ENCODE data around the gene ARHGAP26. TPM values are rescaled to one million over a fixed set of nuclear protein-coding genes. Genes with fewer than 3 reads are reported as not detected.

Gene ARHGAP26
- total and polyA plus RNA-seq, 2 of the 4 experiments (the other 2 are of a cell fraction) = 0.54 to 0.56 TPM

DNA sequence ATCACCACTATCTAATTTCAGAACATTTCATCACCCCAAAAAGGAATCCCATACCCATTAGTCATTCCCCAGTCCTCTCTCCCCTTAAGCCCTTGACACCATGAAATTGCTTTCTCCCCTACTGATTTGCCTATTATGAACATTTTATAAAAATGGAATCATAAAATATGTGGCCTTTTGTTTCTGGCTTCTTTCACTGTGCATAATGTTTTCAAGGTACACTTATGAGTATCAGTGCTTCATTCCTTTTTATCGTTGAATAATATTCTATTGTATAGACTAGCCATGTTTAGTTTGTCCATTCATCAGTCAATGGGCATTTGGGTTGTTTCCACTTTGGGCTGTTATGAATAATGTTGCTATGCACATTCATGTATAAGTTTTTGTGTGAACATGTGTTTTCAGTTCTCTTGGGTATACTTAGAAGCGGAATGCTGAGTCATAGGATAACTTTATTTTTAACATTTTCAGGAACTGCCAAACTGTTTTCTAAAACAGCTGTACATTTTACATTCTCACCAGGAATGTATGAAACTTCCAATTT, 43.9 kb upstream of the ARHGAP26 start:
- Histone ChIP-seq H3K23ac (ENCODE audit: low read depth, low read length) (no peak overlapping the region), H3K4me1 (ENCODE audit: control insufficient read depth, insufficient read depth, low read length) (peaks cover 10% of the 10 kb centered on the region), H3K4me3 (ENCODE audit: insufficient read depth, low read depth, low read length) (no peak overlapping the region), H2AFZ (replicated peaks; ENCODE audit: low read length, poor library complexity) (no peak overlapping the region), H4K8ac (ENCODE audit: low read depth in 2 of 2, low read length in 2 of 2) (no peak overlapping the region; a peak in 1 of 4 replicates), H2AK5ac (ENCODE audit: low read depth, low read length) (no peak overlapping the region), H3K56ac (ENCODE audit: extremely low read depth, insufficient read depth, low read length) (no peak overlapping the region), H3K79me1 (ENCODE audit: low read depth in 1 of 2, low read length in 2 of 2) (0 out of 4 replicates have a peak, but pooled peaks cover 0 to 3% of the 10 kb centered on the region in 2 experiments), H3K4me2 (ENCODE audit: low read depth, low read length) (peak overlapping the region; percentile 46; the same call in 1 of the 2 replicates), H4K91ac (ENCODE audit: insufficient read depth, low read depth, low read length) (no peak overlapping the region), H3K27ac (ENCODE audit: insufficient read depth, low read length) (no peak overlapping the region), H3K14ac (replicated peaks; ENCODE audit: low read depth, low read length) (no peak overlapping the region), H2BK20ac (ENCODE audit: low read depth, low read length) (peak overlapping the region; percentile 24; the same call in 1 of the 2 replicates), H2BK5ac (ENCODE audit: low read depth, low read length, poor library complexity, severe bottlenecking) (peak overlapping the region; percentile 90), H2AK9ac (replicated peaks; ENCODE audit: low read depth, low read length, poor library complexity) (no peak overlapping the region), H3K4ac (ENCODE audit: low read depth, low read length) (peak overlapping the region; percentile 22; the same call in 1 of the 2 replicates), H4K20me1 (ENCODE audit: insufficient read depth, low read length) (no peaks in the 10 kb centered on the region), H3K9ac (ENCODE audit: low read depth, low read length) (no peak overlapping the region), H3K9me1 (ENCODE audit: insufficient read depth, low read length) (peaks cover 9% of the 10 kb centered on the region), H4K5ac (ENCODE audit: low read depth, low read length) (no peak overlapping the region), H2BK120ac (ENCODE audit: low read depth, low read length) (peak overlapping the region; percentile 9), H3K36me3 (ENCODE audit: control insufficient read depth, insufficient read depth, low read length) (no peaks in the 10 kb centered on the region), H3K18ac (ENCODE audit: low read depth, low read length) (no peak overlapping the region), H3K9me3 (ENCODE audit: control insufficient read depth, insufficient read depth, low read length) (no peaks in the 10 kb centered on the region), H3K27me3 (ENCODE audit: control insufficient read depth, insufficient read depth, low read length) (peaks cover 7% of the 10 kb centered on the region; the same call in 1 of the 2 replicates), H2BK15ac (ENCODE audit: low read depth, low read length) (no peak overlapping the region; the same call in 2 of the 3 replicates)
- no CpG with 5 or more reads among the region's 2 CpGs for WGBS, 2 experiments (ENCODE audit: extremely low coverage in 2 of 2, insufficient read length in 1 of 2)
- ChIA-PET POLR2A (ENCODE audit: unreplicated experiment) (no interaction called here), CTCF (interaction anchor here (1.1 kb wide), 1 partner anchor 16 kb away, joined by 5 read pairs; no protein-coding TSS in a partner anchor)
- DNase-seq (peak; percentile 91), ATAC-seq (ENCODE audit: low read depth) (peak; percentile 90)
- dilution Hi-C loops (cut with HindIII; ENCODE audit: low sequenced_read_pairs, unreplicated experiment) = no loop called here
- BruUV-seq (replicated peaks) = no TSS peak
- in situ Hi-C loops (cut with MboI; ENCODE audit: low sequenced_read_pairs) = no loop called here
- intact Hi-C loops (cut with micrococcal nuclease) = loop anchor here (2.0 kb wide), 1 partner anchor 45 kb away; the partner anchor contains the start of gene ARHGAP26
- peak; percentile 96 for TF ChIP-seq NFE2L2 (IDR thresholded peaks at IDR 0.05; ENCODE audit: low read depth, low read length)
- no peak for TF ChIP-seq BHLHE40 (IDR thresholded peaks at IDR 0.05; ENCODE audit: low read depth, low read length)
- TF ChIP-seq, protein P1, sequence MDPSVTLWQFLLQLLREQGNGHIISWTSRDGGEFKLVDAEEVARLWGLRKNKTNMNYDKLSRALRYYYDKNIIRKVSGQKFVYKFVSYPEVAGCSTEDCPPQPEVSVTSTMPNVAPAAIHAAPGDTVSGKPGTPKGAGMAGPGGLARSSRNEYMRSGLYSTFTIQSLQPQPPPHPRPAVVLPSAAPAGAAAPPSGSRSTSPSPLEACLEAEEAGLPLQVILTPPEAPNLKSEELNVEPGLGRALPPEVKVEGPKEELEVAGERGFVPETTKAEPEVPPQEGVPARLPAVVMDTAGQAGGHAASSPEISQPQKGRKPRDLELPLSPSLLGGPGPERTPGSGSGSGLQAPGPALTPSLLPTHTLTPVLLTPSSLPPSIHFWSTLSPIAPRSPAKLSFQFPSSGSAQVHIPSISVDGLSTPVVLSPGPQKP (IDR thresholded peaks at IDR 0.05; ENCODE audit: borderline replicate concordance, low read depth, low read length) = no peak
- TF ChIP-seq, protein P2, sequence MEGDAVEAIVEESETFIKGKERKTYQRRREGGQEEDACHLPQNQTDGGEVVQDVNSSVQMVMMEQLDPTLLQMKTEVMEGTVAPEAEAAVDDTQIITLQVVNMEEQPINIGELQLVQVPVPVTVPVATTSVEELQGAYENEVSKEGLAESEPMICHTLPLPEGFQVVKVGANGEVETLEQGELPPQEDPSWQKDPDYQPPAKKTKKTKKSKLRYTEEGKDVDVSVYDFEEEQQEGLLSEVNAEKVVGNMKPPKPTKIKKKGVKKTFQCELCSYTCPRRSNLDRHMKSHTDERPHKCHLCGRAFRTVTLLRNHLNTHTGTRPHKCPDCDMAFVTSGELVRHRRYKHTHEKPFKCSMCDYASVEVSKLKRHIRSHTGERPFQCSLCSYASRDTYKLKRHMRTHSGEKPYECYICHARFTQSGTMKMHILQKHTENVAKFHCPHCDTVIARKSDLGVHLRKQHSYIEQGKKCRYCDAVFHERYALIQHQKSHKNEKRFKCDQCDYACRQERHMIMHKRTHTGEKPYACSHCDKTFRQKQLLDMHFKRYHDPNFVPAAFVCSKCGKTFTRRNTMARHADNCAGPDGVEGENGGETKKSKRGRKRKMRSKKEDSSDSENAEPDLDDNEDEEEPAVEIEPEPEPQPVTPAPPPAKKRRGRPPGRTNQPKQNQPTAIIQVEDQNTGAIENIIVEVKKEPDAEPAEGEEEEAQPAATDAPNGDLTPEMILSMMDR (conservative IDR thresholded peaks at IDR 0.05; ENCODE audit: low read depth, low read length) = no peak
- no peak for TF ChIP-seq MXI1 (IDR thresholded peaks at IDR 0.05; ENCODE audit: borderline replicate concordance, low read depth, low read length)
- no peak for TF ChIP-seq POLR2A (IDR thresholded peaks at IDR 0.05; ENCODE audit: low read depth, low read length)
- TF ChIP-seq CHD1 (IDR thresholded peaks at IDR 0.05; ENCODE audit: low read depth, low read length) = no peak
- TF ChIP-seq, protein P3, sequence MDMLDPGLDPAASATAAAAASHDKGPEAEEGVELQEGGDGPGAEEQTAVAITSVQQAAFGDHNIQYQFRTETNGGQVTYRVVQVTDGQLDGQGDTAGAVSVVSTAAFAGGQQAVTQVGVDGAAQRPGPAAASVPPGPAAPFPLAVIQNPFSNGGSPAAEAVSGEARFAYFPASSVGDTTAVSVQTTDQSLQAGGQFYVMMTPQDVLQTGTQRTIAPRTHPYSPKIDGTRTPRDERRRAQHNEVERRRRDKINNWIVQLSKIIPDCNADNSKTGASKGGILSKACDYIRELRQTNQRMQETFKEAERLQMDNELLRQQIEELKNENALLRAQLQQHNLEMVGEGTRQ (IDR thresholded peaks at IDR 0.05; ENCODE audit: low read depth, low read length) = no peak
- no peak for TF ChIP-seq RCOR1 (IDR thresholded peaks at IDR 0.05; ENCODE audit: insufficient replicate concordance, low read length)
- peak; percentile 94; the same call in 1 of the 2 replicates for TF ChIP-seq CEBPB (IDR thresholded peaks at IDR 0.05; ENCODE audit: low read depth, low read length)
- no peak for TF ChIP-seq RFX5 (IDR thresholded peaks at IDR 0.05; ENCODE audit: low read depth, low read length)
- no peak for TF ChIP-seq RAD21 (IDR thresholded peaks at IDR 0.05; ENCODE audit: low read length)
- TF ChIP-seq FOS (IDR thresholded peaks at IDR 0.05; ENCODE audit: low read depth, low read length) = peak; percentile 55; the same call in 1 of the 2 replicates
- TF ChIP-seq MAZ (IDR thresholded peaks at IDR 0.05; ENCODE audit: borderline replicate concordance, low read depth, low read length) = no peak
- no peak for TF ChIP-seq SMC3 (IDR thresholded peaks at IDR 0.05; ENCODE audit: low read depth, low read length)
